ACHN (cell line): ENCODE measurements around the gene AGAP1.

Source experiments
- DNase-seq: peaks from one replicate; pipeline ENCODE4 v3.0.0-alpha.2; 2015
- in situ Hi-C: cut with HindIII; loops from 2 replicates; pipeline ENCODE4 v1.10.0; 2017; ENCODE audit warnings: low sequenced_read_pairs, low pct_ligation_motif_present, low pct_unique_long_range_greater_than_20kb

Gene AGAP1

DNA sequence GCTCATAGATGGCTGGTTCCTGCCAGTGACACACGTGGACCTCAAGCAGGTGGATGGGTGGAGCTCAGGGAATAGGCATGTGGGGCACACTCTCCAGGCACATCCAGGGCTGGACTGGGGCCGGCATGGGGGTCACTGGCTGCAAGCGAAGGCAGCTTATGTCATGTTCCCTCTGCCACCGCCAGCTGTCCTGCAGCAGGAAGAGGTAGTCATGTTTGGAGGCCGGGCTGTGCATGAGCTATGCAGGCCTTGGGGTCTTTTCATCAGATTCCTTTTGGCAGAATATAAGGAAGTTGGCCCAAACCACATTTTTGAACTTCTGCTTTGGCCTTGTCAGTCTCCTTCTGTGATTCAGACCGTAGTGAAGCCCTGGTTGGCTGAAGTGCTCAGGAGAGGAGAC, 61.5 kb downstream of the AGAP1 start:
- in situ Hi-C loops: no loop called here
- DNase-seq: no peak

DNA sequence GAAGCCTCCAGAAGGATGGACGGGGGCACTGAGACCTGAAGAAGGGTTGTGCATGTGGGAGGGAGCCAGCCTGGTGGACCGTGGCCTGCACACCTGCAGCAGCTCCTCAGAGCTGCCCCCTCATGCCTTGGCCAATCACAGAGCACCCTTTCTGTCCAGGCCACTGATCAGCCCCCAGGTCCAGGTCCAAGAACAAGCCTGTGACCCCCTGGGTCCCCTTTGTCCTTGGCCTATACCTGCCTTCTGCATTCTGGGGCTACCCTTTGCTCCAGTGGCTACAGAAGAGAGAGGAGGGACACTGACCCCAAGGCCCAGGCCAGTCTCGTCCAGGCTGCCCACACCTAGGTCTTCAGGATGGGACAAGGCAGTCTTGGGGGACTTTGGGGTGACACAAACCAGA, 62.2 kb downstream of the AGAP1 start:
- in situ Hi-C loops: no loop called here

GRCh38 chr2:235556901-235557300, 63.1 kb downstream of the AGAP1 start:
- no peak for DNase-seq
- in situ Hi-C loops: no loop called here

More for the DNA sequence above, 62.2 kb downstream of the AGAP1 start:
- no peak for DNase-seq

GRCh38 chr2:235557903-235558302, 64.1 kb downstream of the AGAP1 start:
- in situ Hi-C loops: no loop called here
- no peak for DNase-seq

DNA sequence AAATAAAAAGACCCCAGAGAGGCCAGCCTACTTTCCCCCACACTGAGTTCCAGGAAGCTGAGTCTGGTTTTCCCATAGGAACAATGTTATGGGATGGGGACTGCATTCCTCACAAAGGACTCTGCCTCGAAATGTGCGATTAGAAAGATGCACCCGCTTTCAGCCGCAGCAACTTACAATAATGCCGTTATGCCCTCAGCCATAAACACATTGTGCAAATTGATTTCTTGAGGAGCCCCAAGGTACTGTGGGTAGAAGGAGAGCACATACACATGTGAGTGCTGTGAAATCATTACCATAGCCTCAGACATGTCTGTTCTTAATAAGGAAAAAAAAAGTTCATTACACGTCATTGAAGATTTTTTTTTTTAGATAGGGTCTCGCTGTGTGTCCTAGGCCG, 64.7 kb downstream of the AGAP1 start:
- DNase-seq: no peak
- in situ Hi-C loops: no loop called here

DNA sequence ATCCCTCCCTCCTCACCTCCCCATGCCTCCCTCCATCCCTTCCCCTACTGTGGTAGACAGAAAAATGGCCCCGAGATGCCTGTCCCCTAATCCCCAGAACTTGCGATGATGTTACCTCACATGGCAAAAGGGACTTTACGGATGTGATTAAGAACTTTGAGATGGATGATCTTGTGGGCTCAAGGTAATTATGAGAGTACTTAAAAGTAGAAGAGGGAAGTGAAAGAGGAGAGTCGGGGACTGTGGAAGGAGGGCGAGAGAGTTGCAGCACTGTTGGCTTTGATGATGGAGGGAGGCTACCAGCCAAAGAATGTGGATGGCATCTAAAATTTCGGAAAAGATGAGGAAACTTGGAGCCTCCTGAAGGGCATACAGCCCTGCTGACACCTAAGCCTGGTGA, 66.5 kb downstream of the AGAP1 start:
- in situ Hi-C loops: no loop called here
- DNase-seq: no peak

DNA sequence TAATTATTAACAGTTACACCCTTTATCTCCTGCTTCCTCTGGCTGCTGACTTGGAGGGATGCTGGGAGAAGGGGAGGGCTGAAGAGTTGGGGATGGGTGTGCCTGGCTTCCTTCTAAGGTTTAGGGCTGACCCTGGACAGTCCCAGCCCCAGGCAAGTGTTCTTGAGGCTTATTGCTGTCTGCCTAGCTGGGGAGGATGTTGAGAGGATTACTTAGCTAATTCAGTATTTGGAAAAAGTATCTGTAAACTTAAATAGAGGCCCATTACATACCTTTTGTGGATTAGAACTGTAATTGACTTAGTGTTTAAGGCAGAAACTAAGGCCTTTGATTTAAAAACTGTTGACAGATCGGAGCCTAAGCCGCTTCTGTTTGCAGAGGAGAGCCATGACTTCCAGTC, 67.6 kb downstream of the AGAP1 start:
- no peak for DNase-seq
- in situ Hi-C loops: no loop called here

DNA sequence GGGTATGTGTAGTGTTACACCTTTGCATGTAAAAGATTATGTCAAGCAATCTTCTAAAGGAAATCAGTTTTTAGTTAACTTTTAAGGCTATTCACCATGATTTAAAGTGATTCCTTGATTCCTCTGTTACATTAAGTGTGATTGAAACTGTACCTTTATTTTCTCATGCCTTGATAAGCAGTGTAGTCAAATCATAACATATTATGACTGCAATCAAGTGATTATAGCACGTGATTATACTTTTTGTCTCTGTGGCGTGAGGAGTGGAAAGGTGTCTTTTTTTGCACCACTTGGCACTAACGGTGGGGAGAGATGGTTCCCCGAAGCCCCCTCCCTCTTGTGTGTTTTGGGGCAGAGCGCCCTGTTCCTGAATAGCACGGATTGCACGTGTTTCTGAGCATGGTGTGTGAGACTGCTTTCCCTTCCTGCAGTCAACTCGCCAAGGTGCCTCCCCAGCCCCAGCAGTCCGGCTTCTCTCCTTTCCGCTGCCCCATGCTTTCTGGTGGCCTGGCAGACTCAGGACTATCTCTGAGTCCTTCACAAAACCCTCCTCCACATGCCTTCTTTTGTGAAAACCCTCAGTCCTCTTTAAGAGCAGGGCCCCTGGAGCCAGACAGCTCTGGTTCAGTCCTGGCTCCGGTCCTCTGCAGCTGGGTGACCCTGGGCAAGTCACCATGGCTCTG, 68.4 kb downstream of the AGAP1 start:
- DNase-seq: no peak
- in situ Hi-C loops: no loop called here

DNA sequence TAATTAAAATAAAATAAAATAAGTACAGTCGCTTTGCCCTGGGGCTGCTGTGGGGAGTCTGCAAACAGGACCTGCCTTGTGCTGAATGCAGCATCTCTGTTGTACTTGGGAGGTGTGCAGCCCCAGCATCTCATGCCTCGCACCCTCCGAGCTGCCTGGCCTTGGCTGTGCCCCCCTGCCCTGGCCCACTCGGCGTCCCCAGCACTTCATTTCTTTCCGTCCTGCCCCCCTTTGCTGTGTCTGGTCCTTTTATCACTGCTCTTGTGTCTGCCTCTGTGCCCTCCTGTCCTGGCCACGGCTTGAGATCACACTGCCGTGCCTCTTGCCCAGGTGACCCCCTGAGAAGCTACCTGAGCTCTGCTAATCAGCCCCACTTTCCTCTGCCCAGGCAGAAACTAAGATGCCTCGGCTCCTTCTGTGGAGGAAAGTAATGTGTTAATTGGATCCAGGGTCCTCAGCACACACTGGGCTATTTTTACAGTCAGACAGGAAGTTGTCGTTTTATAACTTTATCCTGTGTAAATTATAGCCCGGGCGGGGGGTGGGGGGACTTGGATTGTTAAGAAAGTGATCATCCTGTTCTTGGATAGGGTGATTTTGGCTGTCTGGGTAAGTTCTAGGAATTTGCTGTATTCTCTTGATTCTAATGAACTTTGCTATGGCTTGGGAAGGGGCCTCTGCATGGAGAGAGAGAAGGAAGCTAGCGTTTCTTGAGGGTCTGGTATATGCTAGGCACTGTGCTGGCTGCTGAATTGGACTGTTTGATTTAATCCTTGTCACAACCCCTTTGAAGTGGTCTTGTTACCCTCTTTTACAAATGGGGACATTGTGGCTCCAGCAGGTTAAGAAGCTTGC, 69.4 kb downstream of the AGAP1 start:
- in situ Hi-C loops: no loop called here

GRCh38 chr2:235564066-235564465, 70.2 kb downstream of the AGAP1 start:
- DNase-seq: no peak

More for the DNA sequence above, 69.4 kb downstream of the AGAP1 start:
- DNase-seq: no peak

GRCh38 chr2:235564884-235565530, 71.2 kb downstream of the AGAP1 start:
- in situ Hi-C loops: no loop called here
- no peak for DNase-seq

More at GRCh38 chr2:235564066-235564465, 70.2 kb downstream of the AGAP1 start:
- in situ Hi-C loops: no loop called here

- in situ Hi-C loops: no loop called here
- no peak for DNase-seq
These were observed 72.6 kb downstream of the AGAP1 start for GRCh38 chr2:235566415-235566814.

DNA sequence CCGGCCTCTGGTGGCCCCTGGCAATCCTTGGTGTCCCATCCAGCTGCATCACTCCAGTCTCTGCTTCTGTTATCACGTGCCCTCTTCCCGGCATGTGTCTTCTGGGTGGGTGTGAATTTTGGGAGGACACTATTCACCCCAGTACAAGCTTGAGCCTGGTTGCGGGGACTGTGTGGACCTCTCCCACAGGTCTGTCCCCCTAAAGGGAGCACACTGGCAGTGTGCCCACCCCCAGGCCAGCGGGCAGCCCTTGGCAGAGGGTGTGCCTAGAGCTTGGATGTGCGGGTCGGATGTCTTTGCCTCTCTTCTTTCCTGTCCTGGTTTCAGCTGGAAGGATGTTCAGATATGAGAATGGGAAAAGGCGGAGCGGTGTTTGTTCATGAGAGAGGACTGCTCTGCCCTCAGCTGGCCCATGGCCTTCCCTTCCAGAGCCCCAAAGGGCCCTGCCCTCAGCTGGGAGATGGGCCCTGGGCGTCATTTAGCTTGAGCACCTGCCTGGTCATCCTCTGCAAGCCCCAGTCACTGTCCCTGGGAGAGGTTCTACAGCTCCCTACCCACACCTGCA, 73.2 kb downstream of the AGAP1 start:
- no peak for DNase-seq
- in situ Hi-C loops: no loop called here

GRCh38 chr2:235567842-235568241, 74.0 kb downstream of the AGAP1 start:
- no peak for DNase-seq
- in situ Hi-C loops: no loop called here

GRCh38 chr2:235568431-235568830, 74.6 kb downstream of the AGAP1 start:
- DNase-seq: no peak
- in situ Hi-C loops: no loop called here

DNA sequence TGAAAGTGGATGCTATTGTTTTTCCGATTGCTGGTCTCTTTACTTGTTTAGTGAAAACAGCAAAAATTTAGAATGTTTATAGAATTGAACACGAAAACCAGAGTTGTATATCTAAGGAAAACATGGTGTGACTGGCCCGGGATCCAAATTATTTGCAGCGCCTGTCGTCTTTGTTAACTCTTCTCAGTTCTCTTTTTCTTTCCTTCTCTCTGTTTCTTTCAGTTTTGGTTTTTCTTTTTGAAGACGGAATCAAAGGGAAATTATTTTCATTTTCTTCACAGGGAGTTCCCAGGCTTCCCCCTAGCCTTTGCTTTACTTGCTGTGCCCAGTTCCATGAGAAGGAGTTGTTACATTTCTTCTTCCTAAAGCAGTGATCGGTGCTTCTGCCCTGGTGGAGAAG, 76.0 kb downstream of the AGAP1 start:
- no peak for DNase-seq
- in situ Hi-C loops: no loop called here

DNA sequence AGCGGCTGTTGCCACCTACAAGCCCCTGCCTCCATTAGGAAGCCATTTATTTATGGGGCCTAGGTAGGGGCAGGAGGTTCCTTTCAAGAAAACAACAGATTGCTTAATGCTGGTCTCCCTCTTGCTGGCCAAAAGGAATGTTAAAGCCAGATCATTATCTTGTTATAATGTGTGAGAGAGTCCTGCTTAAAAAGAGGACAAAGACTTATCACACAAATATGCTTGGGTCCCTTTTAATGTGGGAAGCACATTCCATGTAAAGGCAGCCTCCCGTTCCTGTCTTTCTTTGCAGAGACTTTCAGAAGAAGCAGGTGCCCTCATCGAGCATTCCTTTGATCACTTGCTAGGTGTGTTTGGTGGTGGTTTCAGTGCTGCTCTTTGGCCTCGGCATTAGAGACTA, 76.4 kb downstream of the AGAP1 start:
- no peak for DNase-seq
- in situ Hi-C loops: no loop called here

DNA sequence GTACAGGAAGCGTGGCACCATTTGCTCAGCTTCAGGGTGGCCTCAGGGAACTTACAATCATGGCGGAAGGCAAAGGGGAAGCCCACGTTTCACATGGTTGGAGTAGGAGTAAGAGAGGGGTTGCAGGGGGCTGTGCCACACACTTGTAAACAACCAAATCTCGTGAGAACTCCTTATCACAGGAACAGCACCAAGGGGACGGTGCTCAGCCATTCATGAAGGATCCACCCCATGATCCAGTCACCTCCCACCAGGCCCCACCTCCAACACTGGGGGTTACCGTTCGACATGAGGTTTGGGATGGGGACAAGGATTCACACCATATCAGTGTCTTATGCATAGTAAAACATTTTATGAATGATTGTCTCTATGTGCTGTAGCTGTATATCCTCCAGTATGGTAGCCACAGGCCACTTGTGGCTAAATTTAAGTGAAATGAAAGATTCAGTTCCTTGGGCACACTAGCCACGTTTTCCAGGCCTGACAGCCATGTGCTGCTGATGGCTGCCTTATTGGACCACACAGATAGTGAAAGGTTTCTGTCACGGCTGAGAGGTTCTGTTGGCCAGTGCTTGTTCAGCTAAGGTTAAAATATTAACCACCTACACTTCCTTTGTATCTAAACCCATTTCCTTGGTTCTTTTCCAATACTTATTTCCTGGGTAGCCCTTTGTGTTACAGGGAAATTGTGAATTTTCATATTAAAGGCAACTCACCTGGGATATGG, 77.3 kb downstream of the AGAP1 start:
- in situ Hi-C loops: no loop called here
- DNase-seq: peak; percentile 82

GRCh38 chr2:235572592-235572991, 78.7 kb downstream of the AGAP1 start:
- in situ Hi-C loops: no loop called here
- DNase-seq: no peak
